NB4 (cell line): ENCODE data around the gene EIF1.

Source experiments
- CTCF ChIP-seq: IDR thresholded peaks from one replicate; pipeline ENCODE4 v1.5.1; 2012; ENCODE audit warnings: low read depth, low read length
- MAX ChIP-seq: IDR thresholded peaks from 2 replicates; pipeline ENCODE4 v1.6.1; 2011; ENCODE audit warnings: low read depth, low read length
- POLR2A ChIP-seq: IDR thresholded peaks from 2 replicates; pipeline ENCODE4 v1.6.1; 2011; ENCODE audit warnings: mild to moderate bottlenecking; ENCODE audit not compliant: insufficient read length; ENCODE audit errors: extremely low read depth

DNA sequence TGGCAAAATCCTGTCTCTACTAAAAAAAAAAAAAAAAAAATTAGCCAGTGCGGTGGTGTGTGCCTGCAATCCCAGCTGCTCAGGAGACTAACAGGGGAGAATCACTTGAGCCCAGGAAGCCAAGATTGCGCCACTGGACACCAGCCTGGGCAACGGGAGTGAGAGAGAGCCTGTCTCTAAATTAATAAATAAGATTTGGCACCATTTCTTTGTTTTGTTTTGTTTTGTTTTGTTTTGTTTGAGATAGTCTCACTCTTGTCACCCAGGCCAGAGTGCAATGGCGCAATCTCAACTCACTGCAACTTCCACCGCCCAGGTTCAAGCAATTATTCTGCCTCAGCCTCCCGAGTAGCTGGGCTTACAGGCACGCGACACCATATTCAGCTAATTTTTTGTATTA lies 14.0 kb downstream of the EIF1 start:
- TF ChIP-seq CTCF (no peak), POLR2A (no peak), MAX (no peak)
